GM23338 (cell line): ENCODE measurements around the gene LIMCH1.

ENCODE experiments used
- CREB1 ChIP-seq: fragments of 250-450 bp; sonication (Bioruptor Pico); IDR thresholded peaks from 2 replicates; pipeline ENCODE4 v1.5.0; 2020; ENCODE audit warnings: low read depth, mild to moderate bottlenecking, moderate library complexity
- CTCF ChIP-seq, 2 experiments: fragments of 200-600 bp in 1 of 2; sonication (generic) in 1 of 2; conservative IDR thresholded peaks; 2 replicates each; pipeline versions ENCODE4 v1.5.1 to v1.6.1; 2016 to 2017; ENCODE audit warnings: antibody characterized with exemption in 2 of 2, low read depth in 2 of 2, mild to moderate bottlenecking in 2 of 2, moderate library complexity in 1 of 2
- ETS1 ChIP-seq: IDR thresholded peaks from 2 replicates; pipeline ENCODE4 v1.6.1; 2016; ENCODE audit warnings: antibody characterized with exemption
- EZH2 ChIP-seq: fragments of 200-600 bp; sonication (generic); IDR thresholded peaks from one replicate; pipeline ENCODE4 v1.8.0; 2017; ENCODE audit warnings: antibody characterized with exemption, mild to moderate bottlenecking, low read depth; ENCODE audit not compliant: unreplicated experiment
- EZH2phosphoT487 ChIP-seq: fragments of 200-600 bp; sonication (generic); IDR thresholded peaks from one replicate; pipeline ENCODE4 v1.8.1; 2018; ENCODE audit warnings: antibody characterized with exemption; ENCODE audit not compliant: unreplicated experiment
- JUNB ChIP-seq: IDR thresholded peaks from one replicate; pipeline ENCODE4 v1.6.1; 2016; ENCODE audit warnings: antibody characterized with exemption; ENCODE audit not compliant: unreplicated experiment
- NANOG ChIP-seq: IDR thresholded peaks from 2 replicates; pipeline ENCODE4 v1.6.1; 2016; ENCODE audit warnings: antibody characterized with exemption, borderline replicate concordance
- POLR2AphosphoS5 ChIP-seq: IDR thresholded peaks from 2 replicates; pipeline ENCODE4 v1.6.1; 2016; ENCODE audit warnings: antibody characterized with exemption, low read depth
- REST ChIP-seq: IDR thresholded peaks from one replicate; pipeline ENCODE4 v1.6.1; 2018; ENCODE audit warnings: antibody characterized with exemption; ENCODE audit not compliant: unreplicated experiment
- STAT1 ChIP-seq: IDR thresholded peaks from one replicate; pipeline ENCODE4 v1.6.1; 2016; ENCODE audit warnings: antibody characterized with exemption; ENCODE audit not compliant: unreplicated experiment
- ZNF114 ChIP-seq: fragments of 250-450 bp; sonication (Bioruptor Pico); IDR thresholded peaks from 2 replicates; pipeline ENCODE4 v1.5.0; 2020; ENCODE audit warnings: mild to moderate bottlenecking, moderate library complexity
- ZNF331 ChIP-seq: fragments of 250-450 bp; sonication (Bioruptor Pico); IDR thresholded peaks from 2 replicates; pipeline ENCODE4 v1.5.0; 2020; ENCODE audit warnings: low read depth, mild to moderate bottlenecking, moderate library complexity
- TF ChIP-seq, protein P1 (sequence below): fragments of 250-450 bp; sonication (Bioruptor Pico); IDR thresholded peaks from 2 replicates; pipeline ENCODE4 v1.5.0; 2020; ENCODE audit warnings: mild to moderate bottlenecking, moderate library complexity

- TF ChIP-seq EZH2phosphoT487 (no peak), EZH2 (no peak), CTCF (conservative IDR thresholded peaks at IDR 0.05; ENCODE audit: low read depth in 2 of 2) (no peak), POLR2AphosphoS5 (no peak), NANOG (no peak), CREB1 (CRISPR knock-in tag) (no peak), REST (no peak), JUNB (no peak), ZNF114 (no peak), ZNF331 (no peak), STAT1 (no peak), ETS1 (no peak)
- TF ChIP-seq, protein P1, sequence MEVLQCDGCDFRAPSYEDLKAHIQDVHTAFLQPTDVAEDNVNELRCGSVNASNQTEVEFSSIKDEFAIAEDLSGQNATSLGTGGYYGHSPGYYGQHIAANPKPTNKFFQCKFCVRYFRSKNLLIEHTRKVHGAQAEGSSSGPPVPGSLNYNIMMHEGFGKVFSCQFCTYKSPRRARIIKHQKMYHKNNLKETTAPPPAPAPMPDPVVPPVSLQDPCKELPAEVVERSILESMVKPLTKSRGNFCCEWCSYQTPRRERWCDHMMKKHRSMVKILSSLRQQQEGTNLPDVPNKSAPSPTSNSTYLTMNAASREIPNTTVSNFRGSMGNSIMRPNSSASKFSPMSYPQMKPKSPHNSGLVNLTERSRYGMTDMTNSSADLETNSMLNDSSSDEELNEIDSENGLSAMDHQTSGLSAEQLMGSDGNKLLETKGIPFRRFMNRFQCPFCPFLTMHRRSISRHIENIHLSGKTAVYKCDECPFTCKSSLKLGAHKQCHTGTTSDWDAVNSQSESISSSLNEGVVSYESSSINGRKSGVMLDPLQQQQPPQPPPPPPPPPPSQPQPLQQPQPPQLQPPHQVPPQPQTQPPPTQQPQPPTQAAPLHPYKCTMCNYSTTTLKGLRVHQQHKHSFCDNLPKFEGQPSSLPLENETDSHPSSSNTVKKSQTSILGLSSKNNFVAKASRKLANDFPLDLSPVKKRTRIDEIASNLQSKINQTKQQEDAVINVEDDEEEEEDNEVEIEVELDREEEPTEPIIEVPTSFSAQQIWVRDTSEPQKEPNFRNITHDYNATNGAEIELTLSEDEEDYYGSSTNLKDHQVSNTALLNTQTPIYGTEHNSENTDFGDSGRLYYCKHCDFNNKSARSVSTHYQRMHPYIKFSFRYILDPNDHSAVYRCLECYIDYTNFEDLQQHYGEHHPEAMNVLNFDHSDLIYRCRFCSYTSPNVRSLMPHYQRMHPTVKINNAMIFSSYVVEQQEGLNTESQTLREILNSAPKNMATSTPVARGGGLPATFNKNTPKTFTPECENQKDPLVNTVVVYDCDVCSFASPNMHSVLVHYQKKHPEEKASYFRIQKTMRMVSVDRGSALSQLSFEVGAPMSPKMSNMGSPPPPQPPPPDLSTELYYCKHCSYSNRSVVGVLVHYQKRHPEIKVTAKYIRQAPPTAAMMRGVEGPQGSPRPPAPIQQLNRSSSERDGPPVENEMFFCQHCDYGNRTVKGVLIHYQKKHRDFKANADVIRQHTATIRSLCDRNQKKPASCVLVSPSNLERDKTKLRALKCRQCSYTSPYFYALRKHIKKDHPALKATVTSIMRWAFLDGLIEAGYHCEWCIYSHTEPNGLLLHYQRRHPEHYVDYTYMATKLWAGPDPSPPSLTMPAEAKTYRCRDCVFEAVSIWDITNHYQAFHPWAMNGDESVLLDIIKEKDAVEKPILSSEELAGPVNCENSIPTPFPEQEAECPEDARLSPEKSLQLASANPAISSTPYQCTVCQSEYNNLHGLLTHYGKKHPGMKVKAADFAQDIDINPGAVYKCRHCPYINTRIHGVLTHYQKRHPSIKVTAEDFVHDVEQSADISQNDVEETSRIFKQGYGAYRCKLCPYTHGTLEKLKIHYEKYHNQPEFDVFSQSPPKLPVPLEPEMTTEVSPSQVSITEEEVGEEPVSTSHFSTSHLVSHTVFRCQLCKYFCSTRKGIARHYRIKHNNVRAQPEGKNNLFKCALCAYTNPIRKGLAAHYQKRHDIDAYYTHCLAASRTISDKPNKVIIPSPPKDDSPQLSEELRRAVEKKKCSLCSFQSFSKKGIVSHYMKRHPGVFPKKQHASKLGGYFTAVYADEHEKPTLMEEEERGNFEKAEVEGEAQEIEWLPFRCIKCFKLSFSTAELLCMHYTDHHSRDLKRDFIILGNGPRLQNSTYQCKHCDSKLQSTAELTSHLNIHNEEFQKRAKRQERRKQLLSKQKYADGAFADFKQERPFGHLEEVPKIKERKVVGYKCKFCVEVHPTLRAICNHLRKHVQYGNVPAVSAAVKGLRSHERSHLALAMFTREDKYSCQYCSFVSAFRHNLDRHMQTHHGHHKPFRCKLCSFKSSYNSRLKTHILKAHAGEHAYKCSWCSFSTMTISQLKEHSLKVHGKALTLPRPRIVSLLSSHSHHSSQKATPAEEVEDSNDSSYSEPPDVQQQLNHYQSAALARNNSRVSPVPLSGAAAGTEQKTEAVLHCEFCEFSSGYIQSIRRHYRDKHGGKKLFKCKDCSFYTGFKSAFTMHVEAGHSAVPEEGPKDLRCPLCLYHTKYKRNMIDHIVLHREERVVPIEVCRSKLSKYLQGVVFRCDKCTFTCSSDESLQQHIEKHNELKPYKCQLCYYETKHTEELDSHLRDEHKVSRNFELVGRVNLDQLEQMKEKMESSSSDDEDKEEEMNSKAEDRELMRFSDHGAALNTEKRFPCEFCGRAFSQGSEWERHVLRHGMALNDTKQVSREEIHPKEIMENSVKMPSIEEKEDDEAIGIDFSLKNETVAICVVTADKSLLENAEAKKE (CRISPR knock-in tag), result no peak
Observed at GRCh38 chr4:41602113-41602512, 64.2 kb downstream of the LIMCH1 start.
